Trophoblast cell (in vitro differentiated cells and primary cell): ENCODE results near the gene SIPA1L3.

Experiments used
- DNase-seq, 2 donors: peaks; one replicate each; pipeline ENCODE4 v3.0.0-alpha.2; 2016
- H2AFZ ChIP-seq: 2 replicates; pipeline ENCODE4 v1.6.1; 2013; ENCODE audit warnings: low read length, moderate library complexity, mild to moderate bottlenecking; ENCODE audit not compliant: insufficient read depth, poor library complexity
- H2AK5ac ChIP-seq: 2 replicates; pipeline ENCODE4 v1.6.1; 2013; ENCODE audit warnings: mild to moderate bottlenecking, low read length
- H2BK120ac ChIP-seq: 2 replicates; pipeline ENCODE4 v1.6.1; 2013; ENCODE audit warnings: low read length, mild to moderate bottlenecking, moderate library complexity; ENCODE audit not compliant: insufficient read depth, poor library complexity
- H2BK12ac ChIP-seq: 2 replicates; pipeline ENCODE4 v1.6.1; 2013; ENCODE audit warnings: mild to moderate bottlenecking, low read length, moderate library complexity
- H2BK5ac ChIP-seq: 2 replicates; pipeline ENCODE4 v1.6.1; 2013; ENCODE audit warnings: low read length, low read depth, moderate library complexity, mild to moderate bottlenecking; ENCODE audit not compliant: poor library complexity
- H3K14ac ChIP-seq: 2 replicates; pipeline ENCODE4 v1.6.1; 2013; ENCODE audit warnings: mild to moderate bottlenecking, low read length
- H3K18ac ChIP-seq: 2 replicates; pipeline ENCODE4 v1.6.1; 2013; ENCODE audit warnings: mild to moderate bottlenecking, low read length
- H3K23ac ChIP-seq: 2 replicates; pipeline ENCODE4 v1.6.1; 2013; ENCODE audit warnings: low read length
- H3K27ac ChIP-seq: 2 replicates; pipeline ENCODE4 v1.5.1; 2013; ENCODE audit warnings: low read depth, mild to moderate bottlenecking, inconsistent platforms, low read length, moderate library complexity
- H3K27me3 ChIP-seq: 2 replicates; pipeline ENCODE4 v1.6.1; 2013; ENCODE audit warnings: inconsistent platforms, mild to moderate bottlenecking, low read length, moderate library complexity; ENCODE audit not compliant: insufficient read depth
- H3K36me3 ChIP-seq, 2 experiments: 1 replicate in 1 of 2; 2 replicates in 1 of 2; pipeline ENCODE4 v1.6.1; 2013; ENCODE audit warnings: low read length in 2 of 2, mild to moderate bottlenecking in 2 of 2, moderate library complexity in 1 of 2; ENCODE audit not compliant: insufficient read depth in 2 of 2, control insufficient read depth in 1 of 2
- H3K4ac ChIP-seq: 2 replicates; pipeline ENCODE4 v1.6.1; 2013; ENCODE audit warnings: low read depth, mild to moderate bottlenecking, low read length, moderate library complexity
- H3K4me1 ChIP-seq, 2 experiments: 1 replicate in 1 of 2; 2 replicates in 1 of 2; pipeline ENCODE4 v1.6.1; 2013; ENCODE audit warnings: low read length in 2 of 2, mild to moderate bottlenecking in 2 of 2, moderate library complexity in 1 of 2; ENCODE audit not compliant: insufficient read depth in 2 of 2, control insufficient read depth in 1 of 2
- H3K4me2 ChIP-seq: 2 replicates; pipeline ENCODE4 v1.6.1; 2013; ENCODE audit warnings: inconsistent platforms, mild to moderate bottlenecking, low read length, moderate library complexity
- H3K4me3 ChIP-seq: 2 replicates; pipeline ENCODE4 v1.5.1; 2013; ENCODE audit warnings: mild to moderate bottlenecking, low read depth, low read length, inconsistent platforms
- H3K79me1 ChIP-seq: one replicate; pipeline ENCODE4 v1.6.1; 2013; ENCODE audit warnings: low read length
- H3K79me2 ChIP-seq: 2 replicates; pipeline ENCODE4 v1.6.1; 2013; ENCODE audit warnings: low read length, mild to moderate bottlenecking; ENCODE audit not compliant: control insufficient read depth, insufficient read depth, poor library complexity
- H3K9ac ChIP-seq: 2 replicates; pipeline ENCODE4 v1.6.1; 2013; ENCODE audit warnings: mild to moderate bottlenecking, low read length
- H3K9me3 ChIP-seq: 2 replicates; pipeline ENCODE4 v1.6.1; 2013; ENCODE audit warnings: low read depth, mild to moderate bottlenecking, control low read depth, inconsistent platforms, low read length; ENCODE audit not compliant: insufficient read depth
- H4K12ac ChIP-seq: 2 replicates; pipeline ENCODE4 v1.6.1; 2013; ENCODE audit warnings: low read depth, mild to moderate bottlenecking, low read length, moderate library complexity
- H4K8ac ChIP-seq: 2 replicates; pipeline ENCODE4 v1.6.1; 2013; ENCODE audit warnings: low read depth, mild to moderate bottlenecking, low read length, moderate library complexity
- H4K91ac ChIP-seq: one replicate; pipeline ENCODE4 v1.6.1; 2013; ENCODE audit warnings: low read depth, mild to moderate bottlenecking, low read length, moderate library complexity
- WGBS: extraction: QIAGEN DNeasy Blood & Tissue Kit; methylation state at CpG from one replicate; pipeline ENCODE4 v1.1.7; 2013; ENCODE audit warnings: missing lambda C conversion rate; ENCODE audit not compliant: insufficient read length, insufficient coverage; ENCODE audit errors: extremely low coverage; 5-methylcytosine and 5-hydroxymethylcytosine counted together

SIPA1L3 gene

GRCh38 chr19:37969695-37970094 lies 62.7 kb downstream of the SIPA1L3 start:
- Histone ChIP-seq H3K4me3 (no peak overlapping the region), H2BK12ac (no peak overlapping the region), H2AFZ (no peak overlapping the region), H3K9me3 (peaks cover 5% of the 10 kb centered on the region), H3K36me3 (no peaks in the 10 kb centered on the region), H3K4ac (no peak overlapping the region), H4K12ac (no peak overlapping the region), H2BK120ac (no peak overlapping the region), H3K27ac (no peak overlapping the region), H3K79me2 (no peaks in the 10 kb centered on the region), H3K27me3 (no peaks in the 10 kb centered on the region), H3K18ac (no peak overlapping the region), H3K79me1 (no peaks in the 10 kb centered on the region), H4K8ac (no peak overlapping the region), H2AK5ac (no peak overlapping the region), H3K23ac (no peak overlapping the region), H3K4me1 (peaks cover 9 to 10% of the 10 kb centered on the region in 2 experiments), H3K9ac (no peak overlapping the region), H2BK5ac (no peak overlapping the region), H3K4me2 (no peak overlapping the region), H3K14ac (no peak overlapping the region), H4K91ac (no peak overlapping the region)
- no peak for DNase-seq
- WGBS, result no CpG with 5 or more reads among the region's 5 CpGs

GRCh38 chr19:37970699-37971098 lies 63.7 kb downstream of the SIPA1L3 start:
- no peak overlapping the region for H3K23ac ChIP-seq
- H3K4me1 ChIP-seq, result peaks cover 9 to 10% of the 10 kb centered on the region in 2 experiments
- WGBS, result no CpG with 5 or more reads among the region's 4 CpGs
- H4K8ac ChIP-seq, result no peak overlapping the region
- H2AK5ac ChIP-seq, result no peak overlapping the region
- H3K14ac ChIP-seq, result no peak overlapping the region
- peaks cover 0 to 4% of the 10 kb centered on the region in 2 experiments for H3K36me3 ChIP-seq
- H3K4me2 ChIP-seq, result no peak overlapping the region
- no peak overlapping the region for H3K4me3 ChIP-seq
- H3K79me1 ChIP-seq, result no peaks in the 10 kb centered on the region
- H3K79me2 ChIP-seq, result no peaks in the 10 kb centered on the region
- no peak for DNase-seq
- H3K27ac ChIP-seq, result no peak overlapping the region
- no peak overlapping the region for H2BK5ac ChIP-seq
- peaks cover 7% of the 10 kb centered on the region for H3K9me3 ChIP-seq
- no peak overlapping the region for H4K91ac ChIP-seq
- H3K27me3 ChIP-seq, result no peaks in the 10 kb centered on the region
- H4K12ac ChIP-seq, result no peak overlapping the region
- no peak overlapping the region for H3K4ac ChIP-seq
- H3K9ac ChIP-seq, result no peak overlapping the region
- no peak overlapping the region for H3K18ac ChIP-seq
- H2BK120ac ChIP-seq, result no peak overlapping the region
- no peak overlapping the region for H2BK12ac ChIP-seq
- no peak overlapping the region for H2AFZ ChIP-seq

- no peak overlapping the region for H3K4ac ChIP-seq
- H2AK5ac ChIP-seq, result no peak overlapping the region
- H4K8ac ChIP-seq, result no peak overlapping the region
- WGBS, result no CpG with 5 or more reads among the region's 3 CpGs
- H3K23ac ChIP-seq, result no peak overlapping the region
- no peaks in the 10 kb centered on the region for H3K4me1 ChIP-seq
- no peak overlapping the region for H3K18ac ChIP-seq
- no peaks in the 10 kb centered on the region for H3K79me2 ChIP-seq
- no peak for DNase-seq
- no peak overlapping the region for H3K14ac ChIP-seq
- no peak overlapping the region for H3K27ac ChIP-seq
- H3K79me1 ChIP-seq, result no peaks in the 10 kb centered on the region
- no peak overlapping the region for H2BK12ac ChIP-seq
- no peak overlapping the region for H4K91ac ChIP-seq
- H3K4me3 ChIP-seq, result no peak overlapping the region
- no peak overlapping the region for H2BK120ac ChIP-seq
- H3K9ac ChIP-seq, result no peak overlapping the region
- H3K27me3 ChIP-seq, result no peaks in the 10 kb centered on the region
- no peak overlapping the region for H4K12ac ChIP-seq
- H3K9me3 ChIP-seq, result peaks cover 6% of the 10 kb centered on the region
- no peak overlapping the region for H3K4me2 ChIP-seq
- peaks cover 0 to 4% of the 10 kb centered on the region in 2 experiments for H3K36me3 ChIP-seq
- H2AFZ ChIP-seq, result no peak overlapping the region
- no peak overlapping the region for H2BK5ac ChIP-seq
Observed at GRCh38 chr19:37972803-37973202, 65.8 kb downstream of the SIPA1L3 start.

- DNase-seq, result no peak
- Histone ChIP-seq H3K27me3 (no peaks in the 10 kb centered on the region), H3K23ac (no peak overlapping the region), H4K91ac (no peak overlapping the region), H3K9ac (no peak overlapping the region), H3K36me3 (peaks cover 0 to 4% of the 10 kb centered on the region in 2 experiments), H2BK5ac (no peak overlapping the region), H3K79me2 (no peaks in the 10 kb centered on the region), H3K79me1 (no peaks in the 10 kb centered on the region), H2BK120ac (no peak overlapping the region), H3K9me3 (peaks cover 6% of the 10 kb centered on the region), H4K8ac (no peak overlapping the region), H2BK12ac (no peak overlapping the region), H3K4ac (no peak overlapping the region), H4K12ac (no peak overlapping the region), H3K4me2 (no peak overlapping the region), H3K14ac (no peak overlapping the region), H3K4me3 (no peak overlapping the region), H3K18ac (no peak overlapping the region), H3K27ac (no peak overlapping the region), H3K4me1 (peaks cover 0 to 2% of the 10 kb centered on the region in 2 experiments), H2AK5ac (no peak overlapping the region), H2AFZ (no peak overlapping the region)
- no CpG with 5 or more reads among the region's 2 CpGs for WGBS
Observed at GRCh38 chr19:37973666-37974065, 66.7 kb downstream of the SIPA1L3 start.
